ENCODE results near the gene HPS5. TPM values are rescaled to one million over a fixed set of nuclear protein-coding genes. Genes with fewer than 3 reads are reported as not detected.
A peak's percentile ranks its signal among the peaks of the same experiment; 100 is the strongest.

HPS5 gene
- total RNA-seq, 2 experiments from 2014 or later, result 23.0 to 29.9 TPM

GRCh38 chr11:18236664-18237356 lies 85.1 kb downstream of the HPS5 start, which contains the start of gene SAA4:
Gene SAA4 (minus strand): TSS chr11:18236802. CDS start chr11:18235926, 876 bp downstream.
- Histone ChIP-seq H3K4me3 (ENCODE audit: low read depth, low read length, poor library complexity, severe bottlenecking) (no peak within 1 kb of the TSS), H3K4me2 (ENCODE audit: low read length) (peak within 1 kb of the TSS; percentile 6; the same call in 1 of the 2 replicates), H3K79me2 (ENCODE audit: insufficient read depth, low read depth, low read length) (no peaks in the 10 kb centered on the region), H3K27ac (ENCODE audit: low read depth, low read length, poor library complexity, severe bottlenecking) (no peak within 1 kb of the TSS), H3K9me3 (ENCODE audit: low read length) (no peaks in the 10 kb centered on the region; the same call in 1 of the 2 replicates), H4K20me1 (ENCODE audit: insufficient read depth, low read length) (no peaks in the 10 kb centered on the region), H3K9me2 (ENCODE audit: insufficient read depth, low read length) (no peaks in the 10 kb centered on the region), H3K4me1 (ENCODE audit: insufficient read depth, low read length, poor library complexity, severe bottlenecking) (peaks cover 17% of the 10 kb centered on the region), H2AFZ (ENCODE audit: low read length) (peak within 1 kb of the TSS; percentile 56), H3K36me3 (ENCODE audit: insufficient read depth, low read length) (no peaks in the 10 kb centered on the region)
- TF ChIP-seq, protein P1, sequence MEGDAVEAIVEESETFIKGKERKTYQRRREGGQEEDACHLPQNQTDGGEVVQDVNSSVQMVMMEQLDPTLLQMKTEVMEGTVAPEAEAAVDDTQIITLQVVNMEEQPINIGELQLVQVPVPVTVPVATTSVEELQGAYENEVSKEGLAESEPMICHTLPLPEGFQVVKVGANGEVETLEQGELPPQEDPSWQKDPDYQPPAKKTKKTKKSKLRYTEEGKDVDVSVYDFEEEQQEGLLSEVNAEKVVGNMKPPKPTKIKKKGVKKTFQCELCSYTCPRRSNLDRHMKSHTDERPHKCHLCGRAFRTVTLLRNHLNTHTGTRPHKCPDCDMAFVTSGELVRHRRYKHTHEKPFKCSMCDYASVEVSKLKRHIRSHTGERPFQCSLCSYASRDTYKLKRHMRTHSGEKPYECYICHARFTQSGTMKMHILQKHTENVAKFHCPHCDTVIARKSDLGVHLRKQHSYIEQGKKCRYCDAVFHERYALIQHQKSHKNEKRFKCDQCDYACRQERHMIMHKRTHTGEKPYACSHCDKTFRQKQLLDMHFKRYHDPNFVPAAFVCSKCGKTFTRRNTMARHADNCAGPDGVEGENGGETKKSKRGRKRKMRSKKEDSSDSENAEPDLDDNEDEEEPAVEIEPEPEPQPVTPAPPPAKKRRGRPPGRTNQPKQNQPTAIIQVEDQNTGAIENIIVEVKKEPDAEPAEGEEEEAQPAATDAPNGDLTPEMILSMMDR (conservative IDR thresholded peaks at IDR 0.05; ENCODE audit: low read length), result no peak
- TF ChIP-seq EZH2phosphoT487 (IDR thresholded peaks at IDR 0.05; ENCODE audit: borderline replicate concordance, low read depth, low read length), result no peak
- DNase-seq (ENCODE audit: low spot score), result no peak
- POLR2A ChIA-PET, result interaction anchor here (1.7 kb wide), 1 partner anchor 159 kb away, joined by 6 read pairs; no protein-coding TSS in a partner anchor
- CTCF ChIA-PET (ENCODE audit: unreplicated experiment), result no interaction called here
- intact Hi-C loops (cut with micrococcal nuclease; ENCODE audit: unreplicated experiment), result loop anchor here (2.0 kb wide), 1 partner anchor 130 kb away; the partner anchor contains the start of gene SAAL1
- no TSS peak for BruUV-seq (replicated peaks)

- no peaks in the 10 kb centered on the region for H4K20me1 ChIP-seq (ENCODE audit: insufficient read depth, low read length)
- no peak overlapping the region for H3K27ac ChIP-seq (ENCODE audit: low read depth, low read length, poor library complexity, severe bottlenecking)
- CTCF ChIA-PET (ENCODE audit: unreplicated experiment), result interaction anchor here (0.7 kb wide), 1 partner anchor 8 kb away, joined by 3 read pairs; no protein-coding TSS in a partner anchor
- H3K4me3 ChIP-seq (ENCODE audit: low read depth, low read length, poor library complexity, severe bottlenecking), result no peak overlapping the region
- TF ChIP-seq, protein P1 (conservative IDR thresholded peaks at IDR 0.05; ENCODE audit: low read length), result no peak
- no peaks in the 10 kb centered on the region for H3K9me2 ChIP-seq (ENCODE audit: insufficient read depth, low read length)
- no peak for DNase-seq (ENCODE audit: low spot score)
- intact Hi-C loops (cut with micrococcal nuclease; ENCODE audit: unreplicated experiment), result loop anchor here (2.0 kb wide), 1 partner anchor 129 kb away; the partner anchor contains the start of gene SAAL1
- peak overlapping the region; percentile 56 for H2AFZ ChIP-seq (ENCODE audit: low read length)
- peaks cover 27% of the 10 kb centered on the region for H3K4me1 ChIP-seq (ENCODE audit: insufficient read depth, low read length, poor library complexity, severe bottlenecking)
- no peaks in the 10 kb centered on the region for H3K36me3 ChIP-seq (ENCODE audit: insufficient read depth, low read length)
- no TSS peak for BruUV-seq (replicated peaks)
- peak overlapping the region; percentile 6; the same call in 1 of the 2 replicates for H3K4me2 ChIP-seq (ENCODE audit: low read length)
- H3K9me3 ChIP-seq (ENCODE audit: low read length), result no peaks in the 10 kb centered on the region; the same call in 1 of the 2 replicates
- POLR2A ChIA-PET, result interaction anchor here (0.6 to 1.7 kb wide), 7 partner anchors 9 to 160 kb away, joined by 3 to 6 read pairs (median 3); partner anchors contain the start of gene LDHA
- H3K79me2 ChIP-seq (ENCODE audit: insufficient read depth, low read depth, low read length), result no peaks in the 10 kb centered on the region
Observed at GRCh38 chr11:18235394-18236334, 86.3 kb downstream of the HPS5 start.

Measured in OCI-LY7 (cell line).